SK-N-SH (cell line): ENCODE measurements around the gene TMEM200B. TPM values are rescaled to one million over a fixed set of nuclear protein-coding genes. Genes with fewer than 3 reads are reported as not detected.

Source experiments
- CTCF ChIA-PET: fragments of 300-600, 350-600 bp; formaldehyde crosslinking; extraction: SDS; loops from one replicate; lab custom pipeline; 2021; lab: Yijun Ruan, JAX
- POLR2A ChIA-PET: fragments of 350-600 bp; sonication (Branson Sonifier 250); formaldehyde crosslinking; extraction: SDS; loops from one replicate; lab custom pipeline; 2020; ENCODE audit warnings: antibody characterized with exemption, inconsistent platforms; lab: Yijun Ruan, JAX
- DNase-seq: peaks from one replicate; pipeline ENCODE4 v3.0.0; 2012
- H2AFZ ChIP-seq: fragments of 200-600 bp; sonication (generic); 2 replicates; pipeline ENCODE4 v1.8.1; 2016; ENCODE audit warnings: antibody characterized with exemption, mild to moderate bottlenecking, low read depth
- H3F3A ChIP-seq: fragments of 200-600 bp; sonication (generic); replicated peaks from 2 replicates; pipeline ENCODE3; 2016; ENCODE audit warnings: antibody characterized with exemption, mild to moderate bottlenecking; ENCODE audit not compliant: insufficient read depth
- H3K27ac ChIP-seq, 2 experiments: fragments of 200-500 bp in 1 of 2; fragments of 200-600 bp in 1 of 2; sonication (Bioruptor generic) in 1 of 2; sonication (generic), shearing (Covaris generic) in 1 of 2; 2 replicates each; pipeline versions ENCODE4 v1.5.1 to v1.6.1; 2014 to 2016; ENCODE audit warnings: low read depth in 2 of 2, inconsistent platforms in 1 of 2, low read length in 1 of 2, mild to moderate bottlenecking in 1 of 2, mixed read lengths in 1 of 2
- H3K27me3 ChIP-seq: fragments of 200-600 bp; sonication (generic), shearing (Covaris generic); 2 replicates; pipeline ENCODE4 v1.6.1; 2016; ENCODE audit warnings: mixed run types; ENCODE audit not compliant: insufficient read depth
- H3K36me3 ChIP-seq, 2 experiments: fragments of 200-500 bp in 1 of 2; fragments of 200-600 bp in 1 of 2; sonication (Bioruptor generic) in 1 of 2; sonication (generic) in 1 of 2; replicated peaks in 1 of 2; 2 replicates each; pipeline versions ENCODE3 to v1.5.1; 2014 to 2016; ENCODE audit warnings: low read length in 1 of 2, mild to moderate bottlenecking in 1 of 2; ENCODE audit not compliant: insufficient read depth in 2 of 2, control insufficient read depth in 1 of 2
- H3K4me1 ChIP-seq, 2 experiments: fragments of 200-500 bp in 1 of 2; fragments of 200-600 bp in 1 of 2; sonication (Bioruptor generic) in 1 of 2; sonication (generic), shearing (Covaris generic) in 1 of 2; 2 replicates each; pipeline versions ENCODE4 v1.5.1 to v1.6.1; 2014 to 2016; ENCODE audit warnings: low read depth in 1 of 2, low read length in 1 of 2, mixed run types in 1 of 2; ENCODE audit not compliant: insufficient read depth in 2 of 2, control insufficient read depth in 1 of 2
- H3K4me2 ChIP-seq: fragments of 200-600 bp; sonication (generic), shearing (Covaris generic); 2 replicates; pipeline ENCODE4 v1.6.1; 2017; ENCODE audit warnings: mixed run types
- H3K4me3 ChIP-seq, 2 experiments: fragments of 200-500 bp in 1 of 2; fragments of 200-600 bp in 1 of 2; sonication (Bioruptor generic) in 1 of 2; sonication (generic), shearing (Covaris generic) in 1 of 2; 2 replicates each; pipeline versions ENCODE4 v1.5.1 to v1.8.1; 2014 to 2016; ENCODE audit warnings: low read depth in 2 of 2, inconsistent platforms in 1 of 2, low read length in 1 of 2, mild to moderate bottlenecking in 1 of 2, mixed read lengths in 1 of 2, moderate library complexity in 1 of 2
- H3K79me2 ChIP-seq: fragments of 200-600 bp; sonication (generic); 2 replicates; pipeline ENCODE4 v1.8.1; 2017; ENCODE audit warnings: mild to moderate bottlenecking; ENCODE audit not compliant: insufficient read depth
- H3K9ac ChIP-seq: fragments of 200-600 bp; sonication (generic); 2 replicates; pipeline ENCODE4 v1.6.1; 2017; ENCODE audit warnings: mixed run types
- H3K9me2 ChIP-seq: fragments of 200-600 bp; sonication (generic); 2 replicates; pipeline ENCODE4 v1.6.1; 2017; ENCODE audit warnings: mixed run types
- H3K9me3 ChIP-seq: fragments of 200-600 bp; sonication (generic); 2 replicates; pipeline ENCODE4 v1.6.1; 2017; ENCODE audit warnings: mixed run types, mild to moderate bottlenecking, moderate library complexity
- H4K20me1 ChIP-seq: fragments of 200-600 bp; sonication (generic); 2 replicates; pipeline ENCODE4 v1.6.1; 2017; ENCODE audit warnings: mild to moderate bottlenecking, mixed run types; ENCODE audit not compliant: insufficient read depth
- CHD2 ChIP-seq: fragments of 150-350 bp; IDR thresholded peaks from 2 replicates; pipeline ENCODE4 v1.6.1; 2018; ENCODE audit warnings: low read length; ENCODE audit not compliant: partially characterized antibody
- ELF1 ChIP-seq: IDR thresholded peaks from 2 replicates; pipeline ENCODE4 v1.4.0; 2012
- EP300 ChIP-seq, 2 experiments: IDR thresholded peaks; 2 replicates each; pipeline versions ENCODE4 v1.4.0 to v1.6.1; 2012; ENCODE audit warnings: borderline replicate concordance in 1 of 2, low read depth in 1 of 2, low read length in 1 of 2
- EZH2phosphoT487 ChIP-seq: fragments of 200-600 bp; sonication (generic); IDR thresholded peaks from 2 replicates; pipeline ENCODE4 v1.6.1; 2017; ENCODE audit warnings: low read depth, mixed run types, mild to moderate bottlenecking, antibody characterized with exemption, moderate library complexity, borderline replicate concordance
- FOXJ3 ChIP-seq: sonication (generic); formaldehyde crosslinking; IDR thresholded peaks from 2 replicates; pipeline ENCODE4 v1.5.1; 2020; ENCODE audit warnings: mild to moderate bottlenecking, missing genetic modification reagents
- GABPA ChIP-seq: IDR thresholded peaks from 2 replicates; pipeline ENCODE4 v1.4.0; 2012; ENCODE audit warnings: low read depth, mild to moderate bottlenecking
- POLR2AphosphoS5 ChIP-seq: IDR thresholded peaks from 2 replicates; pipeline ENCODE4 v1.6.1; 2012; ENCODE audit warnings: low read depth, low read length
- RFX5 ChIP-seq: IDR thresholded peaks from 2 replicates; pipeline ENCODE4 v1.6.1; 2012; ENCODE audit warnings: mild to moderate bottlenecking, improper control_type of control experiment, low read length
- USF2 ChIP-seq: fragments of 150-350 bp; IDR thresholded peaks from 2 replicates; pipeline ENCODE4 v1.6.1; 2017; ENCODE audit warnings: antibody characterized with exemption, low read length, low read depth, borderline replicate concordance
- WGBS: methylation state at CpG from one replicate; pipeline ENCODE4 v1.1.6; 2017; ENCODE audit warnings: low lambda C conversion rate; 5-methylcytosine and 5-hydroxymethylcytosine counted together
- polyA plus RNA-seq, 3 experiments: library from polyadenylated mRNA; depleted of rRNA; stranded (reverse); fragments of >200 nt; gene quantifications; 2 replicates each; pipeline ENCODE4 v1.2.3, GENCODE V29; 2012
- TF ChIP-seq, protein P1 (sequence below): fragments of 200-600 bp; sonication (generic); IDR thresholded peaks from 2 replicates; pipeline ENCODE4 v1.6.1; 2017; ENCODE audit warnings: antibody characterized with exemption, mild to moderate bottlenecking, moderate library complexity
- TF ChIP-seq, protein P2 (sequence below): IDR thresholded peaks from 2 replicates; pipeline ENCODE4 v1.4.0; 2012; ENCODE audit warnings: low read depth
- TF ChIP-seq, protein P3 (sequence below): fragments of 150-350 bp; IDR thresholded peaks from 2 replicates; pipeline ENCODE4 v1.6.1; 2016; ENCODE audit warnings: mild to moderate bottlenecking, low read depth, low read length
- TF ChIP-seq, protein P4 (sequence below): IDR thresholded peaks from 2 replicates; pipeline ENCODE4; 2012

TMEM200B gene
- polyA plus RNA-seq, 1 of the 3 experiments (the other 2 are of a cell fraction) = 1.5 TPM

GRCh38 chr1:29129916-29130315, 6.2 kb upstream of the TMEM200B start:
- Histone ChIP-seq H4K20me1 (no peaks in the 10 kb centered on the region), H3K27ac (no peak overlapping the region), H3K4me1 (peaks cover 0 to 2% of the 10 kb centered on the region in 2 experiments; a peak in 1 of 4 replicates), H3F3A (no peaks in the 10 kb centered on the region), H2AFZ (no peak overlapping the region), H3K9ac (no peak overlapping the region), H3K36me3 (no peaks in the 10 kb centered on the region), H3K79me2 (no peaks in the 10 kb centered on the region), H3K9me3 (no peaks in the 10 kb centered on the region), H3K4me3 (no peak overlapping the region), H3K9me2 (no peaks in the 10 kb centered on the region), H3K4me2 (no peak overlapping the region), H3K27me3 (no peaks in the 10 kb centered on the region)
- 73% methylated on average over 5 of the region's 5 CpGs for WGBS
- POLR2A ChIA-PET = no interaction called here
- no peak for DNase-seq
- CTCF ChIA-PET = interaction anchor here (1.0 to 1.4 kb wide), 3 partner anchors 8 to 14 kb away, joined by 3 to 4 read pairs (median 3); no protein-coding TSS in a partner anchor
- TF ChIP-seq, protein P1, sequence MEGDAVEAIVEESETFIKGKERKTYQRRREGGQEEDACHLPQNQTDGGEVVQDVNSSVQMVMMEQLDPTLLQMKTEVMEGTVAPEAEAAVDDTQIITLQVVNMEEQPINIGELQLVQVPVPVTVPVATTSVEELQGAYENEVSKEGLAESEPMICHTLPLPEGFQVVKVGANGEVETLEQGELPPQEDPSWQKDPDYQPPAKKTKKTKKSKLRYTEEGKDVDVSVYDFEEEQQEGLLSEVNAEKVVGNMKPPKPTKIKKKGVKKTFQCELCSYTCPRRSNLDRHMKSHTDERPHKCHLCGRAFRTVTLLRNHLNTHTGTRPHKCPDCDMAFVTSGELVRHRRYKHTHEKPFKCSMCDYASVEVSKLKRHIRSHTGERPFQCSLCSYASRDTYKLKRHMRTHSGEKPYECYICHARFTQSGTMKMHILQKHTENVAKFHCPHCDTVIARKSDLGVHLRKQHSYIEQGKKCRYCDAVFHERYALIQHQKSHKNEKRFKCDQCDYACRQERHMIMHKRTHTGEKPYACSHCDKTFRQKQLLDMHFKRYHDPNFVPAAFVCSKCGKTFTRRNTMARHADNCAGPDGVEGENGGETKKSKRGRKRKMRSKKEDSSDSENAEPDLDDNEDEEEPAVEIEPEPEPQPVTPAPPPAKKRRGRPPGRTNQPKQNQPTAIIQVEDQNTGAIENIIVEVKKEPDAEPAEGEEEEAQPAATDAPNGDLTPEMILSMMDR = no peak
- TF ChIP-seq GABPA = no peak
- TF ChIP-seq, protein P2, sequence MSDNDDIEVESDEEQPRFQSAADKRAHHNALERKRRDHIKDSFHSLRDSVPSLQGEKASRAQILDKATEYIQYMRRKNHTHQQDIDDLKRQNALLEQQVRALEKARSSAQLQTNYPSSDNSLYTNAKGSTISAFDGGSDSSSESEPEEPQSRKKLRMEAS = no peak

DNA sequence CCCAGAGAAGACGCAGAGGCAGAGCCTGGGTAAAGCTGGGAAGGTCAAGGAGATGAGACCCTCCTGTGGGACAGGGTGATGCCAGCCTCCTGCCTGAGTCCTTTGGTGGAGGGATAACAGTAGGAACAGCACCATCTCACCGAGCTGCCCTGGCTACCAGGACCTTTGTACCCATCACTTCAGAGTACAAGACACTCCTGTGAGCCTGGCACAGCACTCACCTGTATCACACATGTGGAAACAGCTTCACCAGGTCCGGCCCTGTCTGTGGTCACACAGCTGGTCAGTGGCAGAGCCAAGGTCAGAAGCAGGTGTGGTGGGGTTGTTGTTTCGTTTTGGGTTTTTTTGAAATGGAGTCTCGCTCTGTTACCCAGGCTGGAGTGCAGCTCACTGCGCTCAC, 5.0 kb upstream of the TMEM200B start:
- Histone ChIP-seq H3K36me3 (no peaks in the 10 kb centered on the region), H3K4me2 (no peak overlapping the region), H3K9ac (no peak overlapping the region), H3K4me3 (no peak overlapping the region), H3K9me3 (no peaks in the 10 kb centered on the region), H3K27ac (no peak overlapping the region), H4K20me1 (no peaks in the 10 kb centered on the region), H3F3A (no peaks in the 10 kb centered on the region), H3K27me3 (no peaks in the 10 kb centered on the region), H3K9me2 (no peaks in the 10 kb centered on the region), H2AFZ (no peak overlapping the region), H3K79me2 (no peaks in the 10 kb centered on the region), H3K4me1 (peaks cover 0 to 3% of the 10 kb centered on the region in 2 experiments; a peak in 1 of 4 replicates)
- CTCF ChIA-PET = interaction anchor here (1.1 to 1.4 kb wide), 3 partner anchors 15 to 252 kb away, joined by 3 read pairs; no protein-coding TSS in a partner anchor
- POLR2A ChIA-PET = no interaction called here
- DNase-seq = no peak
- no peak for TF ChIP-seq EP300 (IDR thresholded peaks at IDR 0.05; ENCODE audit: borderline replicate concordance in 1 of 2, low read depth in 1 of 2, low read length in 1 of 2)
- no peak for TF ChIP-seq CHD2
- TF ChIP-seq EZH2phosphoT487 = no peak
- WGBS = 76% methylated on average over 6 of the region's 6 CpGs

GRCh38 chr1:29126198-29126597, 2.5 kb upstream of the TMEM200B start:
- H3K79me2 ChIP-seq = no peaks in the 10 kb centered on the region
- H3K27me3 ChIP-seq = no peaks in the 10 kb centered on the region
- no peaks in the 10 kb centered on the region for H3K9me2 ChIP-seq
- WGBS = 100% methylated on average over 5 of the region's 6 CpGs
- H3K9me3 ChIP-seq = no peaks in the 10 kb centered on the region
- ChIA-PET POLR2A (no interaction called here), CTCF (no interaction called here)
- no peaks in the 10 kb centered on the region for H3K36me3 ChIP-seq
- H4K20me1 ChIP-seq = no peaks in the 10 kb centered on the region
- no peak overlapping the region for H3K9ac ChIP-seq
- no peak for DNase-seq
- H3K27ac ChIP-seq = no peak overlapping the region
- no peaks in the 10 kb centered on the region for H3F3A ChIP-seq
- H3K4me2 ChIP-seq = no peak overlapping the region
- no peak overlapping the region for H3K4me3 ChIP-seq
- H3K4me1 ChIP-seq = peaks cover 0 to 9% of the 10 kb centered on the region in 2 experiments; a peak in 1 of 4 replicates
- H2AFZ ChIP-seq = no peak overlapping the region
- TF ChIP-seq USF2 (no peak), ELF1 (no peak), POLR2AphosphoS5 (no peak), RFX5 (no peak), FOXJ3 (CRISPR knock-in tag) (no peak)
- TF ChIP-seq, protein P1 = no peak
- TF ChIP-seq, protein P3, sequence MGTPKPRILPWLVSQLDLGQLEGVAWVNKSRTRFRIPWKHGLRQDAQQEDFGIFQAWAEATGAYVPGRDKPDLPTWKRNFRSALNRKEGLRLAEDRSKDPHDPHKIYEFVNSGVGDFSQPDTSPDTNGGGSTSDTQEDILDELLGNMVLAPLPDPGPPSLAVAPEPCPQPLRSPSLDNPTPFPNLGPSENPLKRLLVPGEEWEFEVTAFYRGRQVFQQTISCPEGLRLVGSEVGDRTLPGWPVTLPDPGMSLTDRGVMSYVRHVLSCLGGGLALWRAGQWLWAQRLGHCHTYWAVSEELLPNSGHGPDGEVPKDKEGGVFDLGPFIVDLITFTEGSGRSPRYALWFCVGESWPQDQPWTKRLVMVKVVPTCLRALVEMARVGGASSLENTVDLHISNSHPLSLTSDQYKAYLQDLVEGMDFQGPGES = no peak
- TF ChIP-seq, protein P2 = no peak
- TF ChIP-seq, protein P4, sequence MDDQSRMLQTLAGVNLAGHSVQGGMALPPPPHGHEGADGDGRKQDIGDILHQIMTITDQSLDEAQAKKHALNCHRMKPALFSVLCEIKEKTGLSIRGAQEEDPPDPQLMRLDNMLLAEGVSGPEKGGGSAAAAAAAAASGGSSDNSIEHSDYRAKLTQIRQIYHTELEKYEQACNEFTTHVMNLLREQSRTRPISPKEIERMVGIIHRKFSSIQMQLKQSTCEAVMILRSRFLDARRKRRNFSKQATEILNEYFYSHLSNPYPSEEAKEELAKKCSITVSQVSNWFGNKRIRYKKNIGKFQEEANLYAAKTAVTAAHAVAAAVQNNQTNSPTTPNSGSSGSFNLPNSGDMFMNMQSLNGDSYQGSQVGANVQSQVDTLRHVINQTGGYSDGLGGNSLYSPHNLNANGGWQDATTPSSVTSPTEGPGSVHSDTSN = no peak
